HCT116 (cell line): ENCODE measurements around the gene PLP1. TPM values are rescaled to one million over a fixed set of nuclear protein-coding genes. Genes with fewer than 3 reads are reported as not detected.
A peak's percentile ranks its signal among the peaks of the same experiment; 100 is the strongest.

Experiments
- ATAC-seq: fragments of 200-7000 bp; cut with Tn5 transposase; 2 replicates; pipeline ENCODE4 v1.9.1; 2020; ENCODE audit warnings: mild to moderate bottlenecking, moderate library complexity
- Bru-seq: library from RNA; stranded (reverse); fragments of 400-500 nt; gene quantifications from one replicate; lab custom pipeline; 2021; lab: Mats Ljungman, UMichigan
- BruChase-seq, 2 experiments: library from RNA; stranded (reverse); fragments of 400-500 nt; gene quantifications; one replicate each; lab custom pipeline; 2021; lab: Mats Ljungman, UMichigan
- BruUV-seq: library from RNA; stranded (reverse); fragments of 400-500 nt; replicated peaks from 2 replicates; lab custom pipeline; 2021; lab: Mats Ljungman, UMichigan
- CTCF ChIA-PET: fragments of 300-600 bp; sonication (Branson Sonifier 250); formaldehyde crosslinking; loops from one replicate; lab custom pipeline; 2021; ENCODE audit warnings: antibody characterized with exemption; lab: Charles Lee
- POLR2A ChIA-PET: fragments of 300-600, 350-600 bp; sonication (Branson Sonifier 250); formaldehyde crosslinking; loops from one replicate; lab custom pipeline; 2021; ENCODE audit warnings: antibody characterized with exemption; lab: Charles Lee
- RAD21 ChIA-PET, 2 experiments: fragments of 300-600 bp; sonication (Branson Sonifier 250); formaldehyde crosslinking; loops; one replicate each; lab custom pipeline; 2023; ENCODE audit warnings: low total read pairs in 2 of 2; ENCODE audit not compliant: uncharacterized antibody in 2 of 2, unreplicated experiment in 2 of 2, low non-redundant PET in 1 of 2; lab: Charles Lee
- DNase-seq: peaks from one replicate; pipeline ENCODE4 v3.0.0-alpha.2; 2010; ENCODE audit warnings: low read depth, low spot score
- H2AFZ ChIP-seq: fragments of 200-600 bp; shearing (Covaris generic), sonication (generic); 2 replicates; pipeline ENCODE4 v1.6.1; 2017; ENCODE audit warnings: low read depth, mixed run types, mixed read lengths, antibody characterized with exemption, low read length; ENCODE audit not compliant: poor library complexity, severe bottlenecking
- H3K27ac ChIP-seq: 2 replicates; pipeline ENCODE4 v1.5.1; 2012; ENCODE audit warnings: low read depth, low read length
- H3K27me3 ChIP-seq: fragments of 200-600 bp; sonication (generic); 2 replicates; pipeline ENCODE4 v1.6.1; 2016; ENCODE audit warnings: mixed run types, low read length, mixed read lengths; ENCODE audit not compliant: insufficient read depth
- H3K36me3 ChIP-seq, 2 experiments: fragments of 200-500 bp in 1 of 2; fragments of 200-600 bp in 1 of 2; sonication (Bioruptor generic) in 1 of 2; sonication (generic) in 1 of 2; 2 replicates each; pipeline versions ENCODE4 v1.5.1 to v1.6.1; 2014 to 2016; ENCODE audit warnings: low read length in 2 of 2, inconsistent platforms in 1 of 2, mixed read lengths in 1 of 2, mixed run types in 1 of 2; ENCODE audit not compliant: insufficient read depth in 2 of 2, control insufficient read depth in 1 of 2
- H3K4me1 ChIP-seq, 2 experiments: fragments of 200-600 bp in 1 of 2; sonication (generic) in 1 of 2; 2 replicates each; pipeline versions ENCODE4 v1.5.1 to v1.6.1; 2012 to 2017; ENCODE audit warnings: low read length in 2 of 2, inconsistent platforms in 1 of 2, mild to moderate bottlenecking in 1 of 2, mixed read lengths in 1 of 2, mixed run types in 1 of 2, moderate library complexity in 1 of 2; ENCODE audit not compliant: insufficient read depth in 2 of 2, control insufficient read depth in 1 of 2
- H3K4me2 ChIP-seq: fragments of 200-600 bp; sonication (generic); 2 replicates; pipeline ENCODE4 v1.6.1; 2017; ENCODE audit warnings: mixed run types, low read length, mixed read lengths
- H3K4me3 ChIP-seq, 2 experiments: fragments of 200-600 bp in 1 of 2; sonication (generic) in 1 of 2; replicated peaks in 1 of 2; 2 replicates each; pipeline ENCODE4 v1.5.1; 2011 to 2016; ENCODE audit warnings: low read length in 2 of 2, control low read depth in 1 of 2, low read depth in 1 of 2, mild to moderate bottlenecking in 1 of 2, mixed read lengths in 1 of 2, mixed run types in 1 of 2
- H3K79me2 ChIP-seq: fragments of 200-600 bp; sonication (generic); 2 replicates; pipeline ENCODE4 v1.6.1; 2017; ENCODE audit warnings: mild to moderate bottlenecking, mixed run types, low read length, moderate library complexity, mixed read lengths; ENCODE audit not compliant: insufficient read depth
- H3K9ac ChIP-seq: fragments of 200-600 bp; sonication (generic); 2 replicates; pipeline ENCODE4 v1.6.1; 2016; ENCODE audit warnings: low read length, mixed read lengths
- H3K9me2 ChIP-seq: fragments of 200-600 bp; sonication (generic), shearing (Covaris generic); 2 replicates; pipeline ENCODE4 v1.6.1; 2017; ENCODE audit warnings: mixed run types, mild to moderate bottlenecking, moderate library complexity; ENCODE audit not compliant: insufficient read depth
- H3K9me3 ChIP-seq, 2 experiments: fragments of 200-500 bp in 1 of 2; fragments of 200-600 bp in 1 of 2; sonication (Bioruptor generic) in 1 of 2; sonication (generic) in 1 of 2; 2 replicates each; pipeline ENCODE4 v1.6.1; 2014 to 2017; ENCODE audit warnings: low read length in 2 of 2, mixed read lengths in 2 of 2, inconsistent platforms in 1 of 2, low read depth in 1 of 2, mild to moderate bottlenecking in 1 of 2, mixed run types in 1 of 2, moderate library complexity in 1 of 2; ENCODE audit not compliant: control insufficient read depth in 1 of 2, insufficient read depth in 1 of 2
- H4K20me1 ChIP-seq: fragments of 200-600 bp; sonication (generic), shearing (Covaris generic); 2 replicates; pipeline ENCODE4 v1.6.1; 2017; ENCODE audit warnings: mixed run types, mild to moderate bottlenecking, moderate library complexity; ENCODE audit not compliant: insufficient read depth
- ATF3 ChIP-seq: IDR thresholded peaks from 2 replicates; pipeline ENCODE4 v1.6.1; 2012
- CEBPB ChIP-seq: IDR thresholded peaks from 2 replicates; pipeline ENCODE4 v1.6.1; 2012; ENCODE audit warnings: low read depth
- CTCF ChIP-seq, 3 experiments: fragments of 200-600 bp in 1 of 3; sonication (generic) in 1 of 3; IDR thresholded peaks in 2 of 3; conservative IDR thresholded peaks in 1 of 3; 2 replicates each; pipeline ENCODE4 v1.5.1; 2012 to 2017; ENCODE audit warnings: low read depth in 2 of 3, low read length in 2 of 3, antibody characterized with exemption in 1 of 3, borderline replicate concordance in 1 of 3, control low read depth in 1 of 3, mild to moderate bottlenecking in 1 of 3, mixed read lengths in 1 of 3, mixed run types in 1 of 3, moderate library complexity in 1 of 3; ENCODE audit not compliant: insufficient read depth in 1 of 3
- ELF1 ChIP-seq: IDR thresholded peaks from 2 replicates; pipeline ENCODE4 v1.6.1; 2012; ENCODE audit warnings: low read depth, borderline replicate concordance
- EZH2phosphoT487 ChIP-seq: fragments of 200-600 bp; IDR thresholded peaks from 2 replicates; pipeline ENCODE4 v1.6.1; 2018; ENCODE audit warnings: antibody characterized with exemption, borderline replicate concordance
- FOSL1 ChIP-seq: IDR thresholded peaks from 2 replicates; pipeline ENCODE4 v1.6.1; 2012; ENCODE audit warnings: low read depth
- JUND ChIP-seq: IDR thresholded peaks from 2 replicates; pipeline ENCODE4 v1.6.1; 2012
- MAX ChIP-seq: IDR thresholded peaks from 2 replicates; pipeline ENCODE4 v1.6.1; 2012
- RAD21 ChIP-seq: IDR thresholded peaks from 2 replicates; pipeline ENCODE4 v1.6.1; 2012; ENCODE audit warnings: low read depth, mild to moderate bottlenecking
- REST ChIP-seq: IDR thresholded peaks from 2 replicates; pipeline ENCODE4 v1.6.1; 2012; ENCODE audit warnings: low read depth
- SIN3A ChIP-seq: IDR thresholded peaks from 2 replicates; pipeline ENCODE4 v1.6.1; 2012; ENCODE audit warnings: low read depth
- SP1 ChIP-seq: IDR thresholded peaks from 2 replicates; pipeline ENCODE4 v1.6.1; 2012; ENCODE audit warnings: low read depth
- SRF ChIP-seq: IDR thresholded peaks from 2 replicates; pipeline ENCODE4 v1.6.1; 2012; ENCODE audit warnings: low read depth
- TCF7L2 ChIP-seq: IDR thresholded peaks from 2 replicates; pipeline ENCODE4 v1.7.0; 2011; ENCODE audit warnings: borderline replicate concordance, inconsistent platforms; ENCODE audit not compliant: insufficient read depth, insufficient read length; ENCODE audit errors: extremely low read depth
- ZBTB33 ChIP-seq: IDR thresholded peaks from 2 replicates; pipeline ENCODE4 v1.6.1; 2011; ENCODE audit warnings: mild to moderate bottlenecking, low read length, moderate library complexity; ENCODE audit not compliant: insufficient replicate concordance; ENCODE audit errors: extremely low read depth
- ZFX ChIP-seq: fragments of 450-650 bp; IDR thresholded peaks from 2 replicates; pipeline ENCODE4 v1.6.1; 2017
- intact Hi-C: fragments of 100-400 bp; cut with micrococcal nuclease; formaldehyde crosslinking; loops from 2 replicates; pipeline ENCODE4 v1.10.0; 2022
- long read RNA-seq: library from polyadenylated mRNA; unstranded; transcript quantifications from one replicate; pipeline ENCODE4 v2.0.0, GENCODE V29; 2021; ENCODE audit not compliant: unreplicated experiment
- polyA plus RNA-seq: library from polyadenylated mRNA; unstranded; fragments of >200 nt; gene quantifications from 2 replicates; pipeline ENCODE4 v1.2.1, GENCODE V29; 2012; ENCODE audit warnings: missing spikeins
- total RNA-seq: library from RNA; stranded (reverse); gene quantifications from one replicate; pipeline ENCODE4 v1.2.1, GENCODE V29; 2021; ENCODE audit not compliant: unreplicated experiment

Gene PLP1
- total RNA-seq = not detected
- polyA plus RNA-seq = not detected in 2 replicates
- not detected for Bru-seq, nascent RNA
- BruChase-seq, experiment 1, labeled RNA remaining after a 6-hour chase = percentile 3 among the genes with signal in this experiment
- BruChase-seq, experiment 2, labeled RNA remaining after a 2-hour chase = not detected
- long read RNA-seq = 0 reads

GRCh38 chrX:103776546-103776945, at the start of gene PLP1:
Gene PLP1, plus strand, starts transcription at chrX:103776840. Its CDS starts 156 bp downstream, at chrX:103776996.
- CTCF ChIA-PET = no interaction called here
- H3K27me3 ChIP-seq = peaks cover 18% of the 10 kb centered on the region; the same call in 1 of the 2 replicates
- no peaks in the 10 kb centered on the region for H3K79me2 ChIP-seq
- DNase-seq = no peak
- ATAC-seq = no peak
- no peaks in the 10 kb centered on the region for H3K9me2 ChIP-seq
- BruUV-seq = no TSS peak
- intact Hi-C loops = no loop called here
- H3K4me2 ChIP-seq = no peak within 1 kb of the TSS
- H3K36me3 ChIP-seq = no peaks in the 10 kb centered on the region
- H3K9me3 ChIP-seq = no peaks in the 10 kb centered on the region
- no peak within 1 kb of the TSS for H3K27ac ChIP-seq
- no peaks in the 10 kb centered on the region for H3K4me1 ChIP-seq
- no peak for TF ChIP-seq ZBTB33
- no peak for TF ChIP-seq ZFX
- no peak for TF ChIP-seq ELF1
- TF ChIP-seq RAD21 = no peak
- no peak for TF ChIP-seq SP1
- no peak for TF ChIP-seq REST
- no peak for TF ChIP-seq MAX
- no peak for TF ChIP-seq SRF
- no peak for TF ChIP-seq EZH2phosphoT487
- TF ChIP-seq ATF3 = no peak
- no peak for TF ChIP-seq CTCF (IDR thresholded peaks at IDR 0.05 in 2 of 3, conservative IDR thresholded peaks at IDR 0.05 in 1 of 3; ENCODE audit: borderline replicate concordance in 1 of 3, insufficient read depth in 1 of 3, low read depth in 2 of 3, low read length in 2 of 3)
- no peak for TF ChIP-seq FOSL1
- no peak for TF ChIP-seq CEBPB
- TF ChIP-seq TCF7L2 = no peak
- TF ChIP-seq SIN3A = no peak
- no peak for TF ChIP-seq JUND
- TF ChIP-seq, all 23 proteins: peak for 0
- no peak within 1 kb of the TSS for H3K4me3 ChIP-seq
- H3K9ac ChIP-seq = no peak within 1 kb of the TSS
- POLR2A ChIA-PET = no interaction called here
- RAD21 ChIA-PET = no interaction called here
- no peak within 1 kb of the TSS for H2AFZ ChIP-seq
- H4K20me1 ChIP-seq = no peaks in the 10 kb centered on the region
